Activated naive CD4-positive, alpha-beta T cell treated with anti-CD3 and anti-CD28 coated beads, Interleukin-2, amount 50 U/mL, for 24 hours (primary cell): Measurements from ENCODE around the gene HCCS.
A peak's percentile ranks its signal among the peaks of the same experiment; 100 is the strongest.
"Not testable (repeated sequence)": the region's sequence is repeated elsewhere in the genome, so short reads cannot be mapped to it uniquely, and the experiment has no call there.

ENCODE experiments used
- H3K27ac Mint-ChIP-seq: one replicate; pipeline ENCODE4 v1.8.0; 2021; ENCODE audit warnings: mild to moderate bottlenecking, mixed read lengths
- H3K27me3 Mint-ChIP-seq: one replicate; pipeline ENCODE4 v1.8.0; 2021; ENCODE audit warnings: mixed read lengths
- H3K36me3 Mint-ChIP-seq: one replicate; pipeline ENCODE4 v1.8.0; 2021; ENCODE audit warnings: mixed read lengths
- H3K4me1 Mint-ChIP-seq: one replicate; pipeline ENCODE4 v1.8.0; 2021; ENCODE audit warnings: mixed read lengths
- H3K4me3 Mint-ChIP-seq: one replicate; pipeline ENCODE4 v1.8.0; 2021; ENCODE audit warnings: mild to moderate bottlenecking, mixed read lengths
- H3K9me3 Mint-ChIP-seq: one replicate; pipeline ENCODE4 v1.8.0; 2021; ENCODE audit warnings: mixed read lengths

HCCS gene

GRCh38 chrX:11108253-11108941 is 2.7 kb upstream of the HCCS start:
- Mint-ChIP-seq H3K36me3 (no peaks in the 10 kb centered on the region), H3K4me1 (peaks cover 14% of the 10 kb centered on the region), H3K27me3 (no peaks in the 10 kb centered on the region), H3K27ac (no peak overlapping the region), H3K9me3 (no peaks in the 10 kb centered on the region), H3K4me3 (no peak overlapping the region)

DNA sequence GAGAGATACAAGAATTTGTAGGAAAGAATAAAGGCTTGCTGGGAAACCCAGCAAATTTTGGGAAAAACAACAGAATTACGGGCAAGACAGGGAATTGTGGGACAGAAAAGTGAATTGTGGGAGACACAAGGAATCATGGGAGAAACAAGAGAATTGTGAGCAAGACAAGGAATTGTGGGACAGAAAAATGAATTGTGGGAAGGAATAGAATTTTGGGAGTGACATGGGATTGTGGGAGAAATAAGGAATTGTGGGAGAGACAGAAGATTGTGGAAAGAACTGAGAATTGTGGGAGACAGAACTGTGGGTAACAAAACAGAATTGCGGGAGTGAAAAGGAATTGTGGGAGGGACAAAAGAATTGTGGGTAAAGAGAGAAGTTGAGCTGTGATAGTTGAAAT is 1.2 kb upstream of the HCCS start:
- peaks cover 22% of the 10 kb centered on the region for H3K4me1 Mint-ChIP-seq
- H3K36me3 Mint-ChIP-seq, result peaks cover 1% of the 10 kb centered on the region
- no peak overlapping the region for H3K27ac Mint-ChIP-seq
- H3K27me3 Mint-ChIP-seq, result no peaks in the 10 kb centered on the region
- no peaks in the 10 kb centered on the region for H3K9me3 Mint-ChIP-seq
- H3K4me3 Mint-ChIP-seq, result no peak overlapping the region

- no peaks in the 10 kb centered on the region for H3K27me3 Mint-ChIP-seq
- H3K36me3 Mint-ChIP-seq, result peaks cover 5% of the 10 kb centered on the region
- H3K4me3 Mint-ChIP-seq, result peak overlapping the region; percentile 96
- H3K9me3 Mint-ChIP-seq, result no peaks in the 10 kb centered on the region
- peaks cover 22% of the 10 kb centered on the region for H3K4me1 Mint-ChIP-seq
- H3K27ac Mint-ChIP-seq, result peak overlapping the region; percentile 98
Observed at GRCh38 chrX:11111947-11112346, 815 bp downstream of the HCCS start.

DNA sequence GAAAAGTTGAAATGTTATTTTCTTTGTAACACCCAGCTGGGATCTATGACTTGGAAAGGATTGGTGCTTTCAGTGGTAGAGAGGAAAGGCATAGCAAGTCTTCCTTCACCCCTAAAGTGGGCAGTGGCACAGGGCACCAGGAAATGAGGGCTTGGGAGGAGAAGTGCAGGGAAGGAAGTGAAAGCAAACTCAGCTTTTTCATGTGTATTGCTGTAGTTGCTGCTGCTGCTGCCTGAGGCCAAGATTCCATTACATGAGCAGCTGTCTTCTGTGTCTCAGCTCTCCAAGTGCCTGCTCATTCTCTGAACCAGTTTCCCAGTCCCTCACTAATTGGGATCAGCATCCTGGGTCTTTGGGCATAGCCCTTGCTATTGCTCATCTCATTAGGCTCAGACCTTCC is 2.6 kb downstream of the HCCS start:
- Mint-ChIP-seq H3K36me3 (peaks cover 7% of the 10 kb centered on the region), H3K4me3 (no peak overlapping the region)

GRCh38 chrX:11117745-11118144 is 6.6 kb downstream of the HCCS start:
- H3K27me3 Mint-ChIP-seq, result no peaks in the 10 kb centered on the region
- H3K36me3 Mint-ChIP-seq, result peaks cover 14% of the 10 kb centered on the region
- peaks cover 11% of the 10 kb centered on the region for H3K4me1 Mint-ChIP-seq
- H3K27ac Mint-ChIP-seq, result no peak overlapping the region
- H3K9me3 Mint-ChIP-seq, result no peaks in the 10 kb centered on the region
- no peak overlapping the region for H3K4me3 Mint-ChIP-seq

More for the DNA sequence above, 2.6 kb downstream of the HCCS start:
- Mint-ChIP-seq H3K4me1 (peaks cover 22% of the 10 kb centered on the region), H3K27ac (peak overlapping the region; percentile 87), H3K27me3 (no peaks in the 10 kb centered on the region), H3K9me3 (no peaks in the 10 kb centered on the region)

- no peaks in the 10 kb centered on the region for H3K27me3 Mint-ChIP-seq
- no peak overlapping the region for H3K27ac Mint-ChIP-seq
- H3K4me1 Mint-ChIP-seq, result no peaks in the 10 kb centered on the region
- no peak overlapping the region for H3K4me3 Mint-ChIP-seq
- no peaks in the 10 kb centered on the region for H3K9me3 Mint-ChIP-seq
- H3K36me3 Mint-ChIP-seq, result peaks cover 14% of the 10 kb centered on the region
Observed at GRCh38 chrX:11119313-11119943, 8.3 kb downstream of the HCCS start.

DNA sequence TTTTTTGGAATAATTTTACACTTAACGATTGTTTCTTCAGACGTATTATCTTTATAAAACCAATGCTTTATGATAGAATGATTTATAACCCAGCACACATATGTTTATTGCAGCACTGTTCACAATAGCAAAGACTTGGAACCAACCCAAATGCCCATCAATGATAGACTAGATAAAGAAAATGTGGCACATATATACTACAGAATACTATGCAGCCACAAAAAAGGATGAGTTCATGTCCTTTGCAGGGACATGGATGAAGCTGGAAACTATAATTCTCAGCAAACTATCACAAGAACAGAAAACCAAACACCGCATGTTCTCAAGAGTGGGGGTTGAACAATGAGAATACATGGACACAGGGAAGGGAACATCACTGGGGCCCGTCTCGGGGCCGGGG is 12.0 kb downstream of the HCCS start:
- H3K27ac Mint-ChIP-seq, H3K9me3 Mint-ChIP-seq, H3K27me3 Mint-ChIP-seq, H3K4me3 Mint-ChIP-seq, H3K4me1 Mint-ChIP-seq, H3K36me3 Mint-ChIP-seq: not testable (repeated sequence)

GRCh38 chrX:11124112-11124511 is 13.0 kb downstream of the HCCS start:
- Mint-ChIP-seq H3K36me3 (peaks cover 8% of the 10 kb centered on the region), H3K27ac (no peak overlapping the region), H3K4me1 (no peaks in the 10 kb centered on the region), H3K27me3 (no peaks in the 10 kb centered on the region), H3K9me3 (no peaks in the 10 kb centered on the region), H3K4me3 (no peak overlapping the region)

- no peaks in the 10 kb centered on the region for H3K27me3 Mint-ChIP-seq
- H3K4me1 Mint-ChIP-seq, result no peaks in the 10 kb centered on the region
- no peaks in the 10 kb centered on the region for H3K9me3 Mint-ChIP-seq
- H3K4me3 Mint-ChIP-seq, result no peak overlapping the region
- peaks cover 8% of the 10 kb centered on the region for H3K36me3 Mint-ChIP-seq
- no peak overlapping the region for H3K27ac Mint-ChIP-seq
Observed at GRCh38 chrX:11125060-11125459, 13.9 kb downstream of the HCCS start.

GRCh38 chrX:11129534-11130105 is 18.5 kb downstream of the HCCS start:
- no peak overlapping the region for H3K27ac Mint-ChIP-seq
- H3K4me3 Mint-ChIP-seq, result no peak overlapping the region
- no peaks in the 10 kb centered on the region for H3K9me3 Mint-ChIP-seq
- H3K27me3 Mint-ChIP-seq, result no peaks in the 10 kb centered on the region
- H3K36me3 Mint-ChIP-seq, result peaks cover 3% of the 10 kb centered on the region
- H3K4me1 Mint-ChIP-seq, result no peaks in the 10 kb centered on the region

- no peaks in the 10 kb centered on the region for H3K4me1 Mint-ChIP-seq
- no peak overlapping the region for H3K4me3 Mint-ChIP-seq
Observed at GRCh38 chrX:11130136-11130535, 19.0 kb downstream of the HCCS start.

GRCh38 chrX:11131146-11131545 is 20.0 kb downstream of the HCCS start:
- Mint-ChIP-seq H3K4me3 (no peak overlapping the region), H3K27me3 (no peaks in the 10 kb centered on the region), H3K36me3 (peaks cover 3% of the 10 kb centered on the region), H3K9me3 (no peaks in the 10 kb centered on the region), H3K27ac (no peak overlapping the region), H3K4me1 (no peaks in the 10 kb centered on the region)

More at GRCh38 chrX:11130136-11130535, 19.0 kb downstream of the HCCS start:
- Mint-ChIP-seq H3K27me3 (no peaks in the 10 kb centered on the region), H3K9me3 (no peaks in the 10 kb centered on the region), H3K27ac (no peak overlapping the region), H3K36me3 (peaks cover 3% of the 10 kb centered on the region)

DNA sequence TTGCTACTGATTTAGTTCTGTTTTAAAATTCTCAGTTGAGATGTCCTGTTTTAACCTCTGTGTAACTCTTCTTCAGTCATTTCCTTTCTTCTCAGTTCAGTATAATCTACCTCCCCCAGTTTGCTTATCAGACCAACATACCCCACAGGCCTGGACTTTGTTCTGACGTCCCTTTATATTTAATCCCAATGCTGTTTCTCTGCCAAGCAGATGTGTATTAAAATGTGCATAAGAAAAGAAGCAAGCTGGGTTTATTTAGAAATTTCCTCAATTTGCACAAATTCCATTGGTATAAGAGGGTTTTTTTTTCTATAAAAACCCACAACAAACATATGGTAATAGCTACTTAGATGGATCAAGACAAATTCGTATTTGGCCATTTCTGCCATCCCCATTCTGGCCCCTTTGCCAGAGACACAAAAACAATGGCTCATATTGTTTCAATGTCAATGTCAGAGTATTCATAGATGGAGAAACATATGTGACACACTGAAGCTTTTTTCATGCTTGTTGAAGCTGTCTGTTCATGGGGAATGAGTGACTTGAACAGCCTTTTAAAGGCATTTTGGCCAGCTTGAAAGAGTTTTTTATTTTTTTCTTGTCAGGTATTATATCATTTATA is 24.5 kb downstream of the HCCS start:
- Mint-ChIP-seq H3K27me3 (no peaks in the 10 kb centered on the region), H3K9me3 (no peaks in the 10 kb centered on the region), H3K4me1 (peaks cover 8% of the 10 kb centered on the region), H3K36me3 (peaks cover 1% of the 10 kb centered on the region), H3K27ac (no peak overlapping the region), H3K4me3 (no peak overlapping the region)

DNA sequence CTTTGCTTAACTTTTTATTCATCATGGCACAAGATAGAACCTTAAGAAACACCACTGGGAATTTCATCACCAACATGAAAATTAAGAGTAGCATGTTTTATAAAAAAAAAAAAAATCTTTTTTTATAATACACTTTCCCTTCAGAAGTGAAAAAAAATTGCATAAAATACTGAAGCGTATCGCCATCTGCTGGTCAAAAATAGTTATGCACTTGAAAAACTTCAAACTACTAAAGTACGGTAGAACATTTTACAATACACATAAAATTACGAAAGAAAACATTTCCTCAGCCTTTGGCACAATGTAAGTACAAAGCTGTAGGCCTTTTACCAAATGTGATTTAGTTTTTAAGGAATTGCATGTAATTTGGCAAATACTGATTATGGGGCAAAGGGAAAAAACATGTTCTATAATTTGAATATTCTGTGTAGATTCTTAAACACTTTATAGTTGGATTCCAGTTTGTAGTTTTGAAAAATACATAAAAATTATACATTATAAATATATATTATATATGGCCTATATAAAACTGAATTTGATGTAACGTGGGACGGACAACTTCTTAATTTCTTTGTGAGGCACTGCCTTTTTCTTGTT is 26.5 kb downstream of the HCCS start:
- H3K4me3 Mint-ChIP-seq, result no peak overlapping the region
- no peak overlapping the region for H3K27ac Mint-ChIP-seq
- H3K9me3 Mint-ChIP-seq, result no peaks in the 10 kb centered on the region
- H3K27me3 Mint-ChIP-seq, result no peaks in the 10 kb centered on the region
- no peaks in the 10 kb centered on the region for H3K36me3 Mint-ChIP-seq
- H3K4me1 Mint-ChIP-seq, result peaks cover 8% of the 10 kb centered on the region

DNA sequence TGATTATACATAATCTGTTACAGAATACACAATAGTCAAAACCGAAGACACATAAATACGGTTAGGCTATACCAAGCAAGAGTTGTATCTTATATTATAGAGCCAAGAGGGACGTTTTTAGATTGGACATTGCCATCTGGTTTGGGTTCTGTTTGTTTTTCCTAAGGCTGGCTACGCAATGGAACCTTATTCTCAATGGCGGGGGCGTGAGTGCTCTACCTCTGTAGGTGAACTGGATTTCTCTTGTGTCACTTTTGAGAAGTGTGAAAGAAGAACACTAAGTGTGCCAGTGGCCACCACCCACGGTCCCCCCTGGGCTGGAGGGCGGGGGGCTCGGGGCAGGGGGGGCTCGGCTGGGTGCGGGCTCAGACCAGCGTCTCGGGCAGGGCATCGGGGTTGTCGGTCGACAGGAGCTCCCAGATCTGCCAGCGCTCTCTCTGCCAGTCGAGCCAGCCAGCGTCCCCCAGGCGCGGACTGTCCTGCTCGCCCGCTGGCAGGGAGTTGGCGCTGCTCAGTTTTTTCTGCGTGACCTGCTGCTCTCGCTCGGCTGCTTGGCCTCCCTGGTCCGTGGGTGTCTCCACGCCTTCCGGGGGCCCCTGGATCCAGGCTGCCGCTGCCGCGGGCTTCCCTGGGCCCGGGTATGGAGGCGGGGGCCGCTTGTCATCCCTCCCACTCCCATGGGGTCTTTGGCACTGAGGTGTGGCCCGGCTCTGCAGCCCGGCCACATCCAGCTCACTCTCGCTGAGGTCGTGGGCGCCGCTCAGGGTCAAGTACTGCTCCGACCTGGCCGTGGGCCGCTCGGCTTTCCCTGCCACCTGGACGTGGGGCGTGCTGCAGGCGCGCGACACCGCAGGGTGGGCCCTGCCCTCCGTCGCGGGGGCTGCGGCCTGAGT is 27.6 kb downstream of the HCCS start:
- Mint-ChIP-seq H3K36me3 (no peaks in the 10 kb centered on the region), H3K27ac (no peak overlapping the region), H3K9me3 (no peaks in the 10 kb centered on the region), H3K4me3 (no peak overlapping the region), H3K27me3 (no peaks in the 10 kb centered on the region), H3K4me1 (peaks cover 8% of the 10 kb centered on the region)
